ENCODE data around the gene DENND2D.

Gene DENND2D

GRCh38 chr1:111199881-111200801, at the start of gene DENND2D:
Gene DENND2D (minus strand): TSS chr1:111200646. CDS start chr1:111200459, 187 bp downstream.
- DNase-seq (ENCODE audit: low read depth) = peak; percentile 73

GRCh38 chr1:111249960-111250359, 49.5 kb upstream of the DENND2D start:
- DNase-seq (ENCODE audit: low read depth) = no peak

GRCh38 chr1:111247125-111247838, 46.8 kb upstream of the DENND2D start:
- DNase-seq (ENCODE audit: low read depth) = no peak

- no peak for DNase-seq (ENCODE audit: low read depth)
Observed at GRCh38 chr1:111242805-111243523, 42.5 kb upstream of the DENND2D start.

- no peak for DNase-seq (ENCODE audit: low read depth)
Observed at GRCh38 chr1:111241797-111242196, 41.4 kb upstream of the DENND2D start.

GRCh38 chr1:111238056-111238795, 37.8 kb upstream of the DENND2D start:
- no peak for DNase-seq (ENCODE audit: low read depth)

- DNase-seq (ENCODE audit: low read depth) = no peak
Observed at GRCh38 chr1:111236806-111237205, 36.4 kb upstream of the DENND2D start.

GRCh38 chr1:111236379-111236778, 35.9 kb upstream of the DENND2D start:
- no peak for DNase-seq (ENCODE audit: low read depth)

- DNase-seq (ENCODE audit: low read depth) = no peak
Observed at GRCh38 chr1:111234866-111235265, 34.4 kb upstream of the DENND2D start.

GRCh38 chr1:111234258-111234657, 33.8 kb upstream of the DENND2D start:
- no peak for DNase-seq (ENCODE audit: low read depth)

- DNase-seq (ENCODE audit: low read depth) = no peak
Observed at GRCh38 chr1:111232134-111232533, 31.7 kb upstream of the DENND2D start.

GRCh38 chr1:111228748-111229126, 28.3 kb upstream of the DENND2D start:
- no peak for DNase-seq (ENCODE audit: low read depth)

GRCh38 chr1:111227851-111228747, 27.7 kb upstream of the DENND2D start:
- no peak for DNase-seq (ENCODE audit: low read depth)

GRCh38 chr1:111227434-111227833, 27.0 kb upstream of the DENND2D start, which contains the start of gene CHI3L2:
Gene CHI3L2 (plus strand): TSS chr1:111227713. CDS start chr1:111227730, 17 bp downstream.
- no peak for DNase-seq (ENCODE audit: low read depth)

- no peak for DNase-seq (ENCODE audit: low read depth)
Observed at GRCh38 chr1:111225717-111226400, 25.4 kb upstream of the DENND2D start.

GRCh38 chr1:111225091-111225490, 24.6 kb upstream of the DENND2D start:
- no peak for DNase-seq (ENCODE audit: low read depth)

GRCh38 chr1:111223126-111223685, 22.8 kb upstream of the DENND2D start:
- no peak for DNase-seq (ENCODE audit: low read depth)

- no peak for DNase-seq (ENCODE audit: low read depth)
Observed at GRCh38 chr1:111222308-111223125, 22.1 kb upstream of the DENND2D start.

Data from CMK (cell line).